ENCODE measurements around the gene STXBP1.

STXBP1 gene

GRCh38 chr9:127634698-127635097, 22.6 kb downstream of the STXBP1 start:
- H3K4me3 ChIP-seq (ENCODE audit: low read length) = no peak overlapping the region
- no peak for TF ChIP-seq CTCF (conservative IDR thresholded peaks at IDR 0.05; ENCODE audit: low read length)
- no peak for DNase-seq (ENCODE audit: low read depth)

DNA sequence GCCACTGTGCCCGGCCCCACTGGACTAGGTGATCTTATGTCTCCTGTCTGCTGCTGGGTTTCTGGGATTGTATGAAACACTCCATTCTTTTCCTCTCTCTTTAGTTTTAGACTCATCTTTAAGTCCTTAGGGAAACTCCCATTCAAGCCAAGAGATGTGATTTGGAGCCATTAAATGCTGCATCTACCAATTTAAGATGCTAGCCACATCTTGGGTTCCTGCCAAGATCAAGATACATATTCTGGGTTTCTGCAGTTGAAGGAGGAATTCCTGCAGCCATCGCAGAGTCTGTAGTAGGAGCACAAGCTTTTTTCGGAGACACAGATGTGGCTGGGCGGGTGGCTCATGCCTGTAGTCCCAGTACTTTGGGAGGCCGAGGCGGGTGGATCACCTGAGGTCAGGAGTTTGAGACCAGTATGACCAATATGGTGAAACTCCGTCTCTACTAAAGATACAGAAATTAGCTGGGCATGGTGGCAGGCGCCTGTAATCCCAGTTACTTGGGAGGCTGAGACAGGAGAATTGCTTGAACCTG, 23.2 kb downstream of the STXBP1 start:
- DNase-seq (ENCODE audit: low read depth) = no peak
- no peak for TF ChIP-seq CTCF (conservative IDR thresholded peaks at IDR 0.05; ENCODE audit: low read length)
- H3K4me3 ChIP-seq (ENCODE audit: low read length) = no peak overlapping the region

GRCh38 chr9:127637322-127637847, 25.3 kb downstream of the STXBP1 start:
- peak; percentile 85 for DNase-seq (ENCODE audit: low read depth)
- no peak for TF ChIP-seq CTCF (conservative IDR thresholded peaks at IDR 0.05; ENCODE audit: low read length)
- H3K4me3 ChIP-seq (ENCODE audit: low read length) = peak overlapping the region; percentile 17

GRCh38 chr9:127640908-127641545, 28.9 kb downstream of the STXBP1 start:
- no peak overlapping the region for H3K4me3 ChIP-seq (ENCODE audit: low read length)
- TF ChIP-seq CTCF (conservative IDR thresholded peaks at IDR 0.05; ENCODE audit: low read length) = no peak
- no peak for DNase-seq (ENCODE audit: low read depth)

GRCh38 chr9:127642082-127642740, 30.1 kb downstream of the STXBP1 start:
- no peak overlapping the region for H3K4me3 ChIP-seq (ENCODE audit: low read length)
- DNase-seq (ENCODE audit: low read depth) = no peak
- TF ChIP-seq CTCF (conservative IDR thresholded peaks at IDR 0.05; ENCODE audit: low read length) = no peak

DNA sequence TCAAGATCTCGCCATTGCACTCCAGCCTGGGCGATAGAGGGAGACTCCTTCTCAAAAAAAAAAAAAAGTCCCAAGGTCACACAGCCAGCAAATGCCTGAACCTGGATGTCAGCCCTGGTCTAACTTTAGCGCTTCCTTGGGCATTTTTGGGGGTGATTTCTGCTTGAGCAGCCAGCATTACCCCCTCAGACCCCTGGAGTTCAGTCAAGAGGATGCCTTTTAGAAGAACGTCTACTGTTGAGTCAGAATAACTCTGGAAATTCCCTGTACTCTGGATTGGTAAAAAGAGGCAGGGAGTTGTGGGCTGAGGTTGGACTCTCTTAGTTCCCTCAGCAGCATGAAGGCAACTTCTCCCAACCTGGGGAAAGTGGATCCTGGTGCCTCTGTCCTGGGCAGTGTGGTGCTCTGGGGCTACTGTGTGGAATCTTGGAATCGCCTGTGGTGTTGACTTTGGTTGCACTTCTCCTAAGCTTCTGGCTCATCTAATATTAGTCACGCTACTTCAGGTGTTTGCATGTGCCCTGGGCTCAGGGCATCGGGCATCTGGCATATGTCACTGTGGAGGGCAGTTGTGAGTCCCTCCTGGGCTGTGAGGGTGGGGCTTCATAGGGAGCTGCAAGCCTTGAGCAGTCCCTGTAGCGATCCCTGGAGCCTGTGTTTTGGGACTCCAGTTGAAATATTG, 32.2 kb downstream of the STXBP1 start:
- no peak overlapping the region for H3K4me3 ChIP-seq (ENCODE audit: low read length)
- no peak for TF ChIP-seq CTCF (conservative IDR thresholded peaks at IDR 0.05; ENCODE audit: low read length)
- DNase-seq (ENCODE audit: low read depth) = no peak

Data from AG10803 (cell line).